HG03103 (cell line): ENCODE results near the gene TCERG1L.
"Not testable (repeated sequence)": the region's sequence is repeated elsewhere in the genome, so short reads cannot be mapped to it uniquely, and the experiment has no call there.

Source experiments
- ATAC-seq: cut with Tn5 transposase; IDR thresholded peaks from one replicate; pipeline ENCODE4 v1.9.1; 2021; ENCODE audit warnings: low read depth; ENCODE audit not compliant: unreplicated experiment

The TCERG1L gene

GRCh38 chr10:131078882-131079280, 232.6 kb downstream of the TCERG1L start:
- not testable (repeated sequence) for ATAC-seq

GRCh38 chr10:131078131-131078881, 233.2 kb downstream of the TCERG1L start:
- ATAC-seq = no peak

GRCh38 chr10:131077724-131078123, 233.8 kb downstream of the TCERG1L start:
- ATAC-seq = no peak

- no peak for ATAC-seq
These were observed 234.5 kb downstream of the TCERG1L start for GRCh38 chr10:131077031-131077430.

GRCh38 chr10:131076356-131076755, 235.2 kb downstream of the TCERG1L start:
- ATAC-seq = no peak

- ATAC-seq = no peak
These were observed 236.2 kb downstream of the TCERG1L start for GRCh38 chr10:131075218-131075770.

- ATAC-seq = no peak
These were observed 236.8 kb downstream of the TCERG1L start for GRCh38 chr10:131074682-131075081.

GRCh38 chr10:131073469-131074035, 238.0 kb downstream of the TCERG1L start:
- no peak for ATAC-seq

GRCh38 chr10:131072651-131073468, 238.7 kb downstream of the TCERG1L start:
- no peak for ATAC-seq

- ATAC-seq = no peak
These were observed 239.8 kb downstream of the TCERG1L start for GRCh38 chr10:131071721-131072120.

GRCh38 chr10:131070856-131071255, 240.7 kb downstream of the TCERG1L start:
- ATAC-seq = no peak

GRCh38 chr10:131068760-131069159, 242.8 kb downstream of the TCERG1L start:
- no peak for ATAC-seq

- no peak for ATAC-seq
These were observed 243.2 kb downstream of the TCERG1L start for GRCh38 chr10:131068311-131068710.

- no peak for ATAC-seq
These were observed 243.8 kb downstream of the TCERG1L start for GRCh38 chr10:131067690-131068089.

- no peak for ATAC-seq
These were observed 245.7 kb downstream of the TCERG1L start for GRCh38 chr10:131065673-131066305.

GRCh38 chr10:131063311-131063710, 248.2 kb downstream of the TCERG1L start:
- ATAC-seq = no peak

- ATAC-seq = no peak
These were observed 248.8 kb downstream of the TCERG1L start for GRCh38 chr10:131062621-131063260.

GRCh38 chr10:131061216-131061615, 250.3 kb downstream of the TCERG1L start:
- ATAC-seq = no peak

- ATAC-seq = no peak
These were observed 251.6 kb downstream of the TCERG1L start for GRCh38 chr10:131059881-131060280.

- no peak for ATAC-seq
These were observed 252.7 kb downstream of the TCERG1L start for GRCh38 chr10:131058799-131059198.
